Measurements from ENCODE around the gene SPIN1.
"Not testable (repeated sequence)": the region's sequence is repeated elsewhere in the genome, so short reads cannot be mapped to it uniquely, and the experiment has no call there.

Gene SPIN1

DNA sequence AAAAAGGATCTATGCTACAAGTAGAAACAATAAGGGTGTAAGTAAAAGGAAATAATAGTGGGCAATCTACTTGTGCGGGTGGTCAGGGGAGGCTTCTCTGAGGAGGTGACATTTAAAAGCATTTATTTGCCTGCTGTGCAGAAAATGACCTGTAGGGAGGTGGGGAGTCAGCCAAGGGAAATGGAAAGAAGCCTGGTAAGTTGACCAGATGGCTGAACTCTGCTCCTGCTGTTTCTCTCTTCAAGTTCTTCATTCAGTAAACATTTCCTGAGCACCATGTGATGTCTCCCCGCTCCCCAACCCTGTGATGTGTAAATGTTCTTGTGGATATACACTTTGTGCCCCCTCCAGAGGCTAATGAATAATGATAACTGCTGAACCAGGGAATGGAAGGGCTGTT is 9.9 kb upstream of the SPIN1 start:
- DNase-seq: peak in 1 of 2 experiments; percentile 6
- no peak for TF ChIP-seq GATA1 (IDR thresholded peaks at IDR 0.05; ENCODE audit: low read depth, low read length)
- TF ChIP-seq POLR2A (IDR thresholded peaks at IDR 0.05; ENCODE audit: low read length): no peak

DNA sequence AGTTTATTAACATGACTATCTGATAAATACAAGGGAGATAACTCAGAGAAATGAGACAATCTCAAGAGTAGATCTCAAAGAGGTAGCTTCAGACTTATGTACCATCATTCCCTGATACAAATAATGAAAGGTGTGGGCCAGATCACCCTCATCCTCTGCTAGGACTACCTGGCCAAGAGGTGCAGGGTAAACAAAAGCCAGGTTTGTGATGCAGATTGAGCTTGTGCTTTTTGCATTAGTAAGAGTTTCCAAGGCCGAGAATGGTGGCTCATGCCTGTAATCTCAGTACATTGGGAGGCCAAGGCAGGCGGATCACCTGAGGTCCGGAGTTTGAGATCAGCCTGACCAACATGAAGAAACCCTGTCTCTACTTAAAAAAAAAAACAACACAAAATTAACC is 8.9 kb upstream of the SPIN1 start:
- TF ChIP-seq POLR2A (IDR thresholded peaks at IDR 0.05; ENCODE audit: low read length) (no peak), GATA1 (IDR thresholded peaks at IDR 0.05; ENCODE audit: low read depth, low read length) (no peak)
- DNase-seq: no peak

DNA sequence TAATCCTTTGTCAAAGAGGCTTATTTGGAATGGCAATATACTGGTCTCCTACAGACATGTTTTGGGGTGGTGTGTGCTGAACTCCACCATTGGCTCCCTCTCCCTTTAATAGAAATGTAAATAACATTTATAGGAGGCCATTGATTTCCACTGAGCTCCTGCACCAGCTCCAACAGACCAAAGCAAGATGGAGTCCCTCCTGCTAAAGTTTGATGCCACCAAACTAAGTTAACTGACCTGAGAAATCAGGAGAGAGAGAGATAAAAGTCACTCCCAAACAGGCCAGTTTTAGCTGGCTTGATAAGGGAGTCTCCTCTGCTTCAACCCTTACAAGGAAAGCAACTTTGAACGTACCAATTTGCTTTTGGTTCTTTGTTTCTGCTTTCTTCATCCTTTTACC is 8.1 kb upstream of the SPIN1 start:
- TF ChIP-seq GATA1 (IDR thresholded peaks at IDR 0.05; ENCODE audit: low read depth, low read length) (no peak), POLR2A (IDR thresholded peaks at IDR 0.05; ENCODE audit: low read length) (no peak)

DNA sequence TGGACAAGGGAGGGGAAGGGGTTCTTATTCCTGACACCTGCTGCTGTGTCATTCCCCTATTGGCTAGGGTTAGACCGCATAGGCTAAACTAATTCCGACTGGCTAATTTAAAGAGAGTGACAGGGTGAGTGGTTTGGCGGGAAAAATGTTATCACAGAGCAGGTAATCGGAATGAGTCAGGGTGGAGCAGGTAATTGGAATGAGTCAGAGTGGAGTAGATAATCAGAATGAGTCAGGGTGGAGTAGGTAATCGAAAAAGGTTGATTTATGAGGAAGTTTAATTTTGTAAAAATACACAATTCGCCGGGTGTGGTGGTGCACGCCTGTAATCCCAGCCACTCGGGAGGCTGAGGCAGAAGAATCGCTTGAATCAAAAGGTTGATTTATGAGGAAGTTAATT is 6.9 kb upstream of the SPIN1 start:
- not testable (repeated sequence) for DNase-seq

More for the DNA sequence above, 8.1 kb upstream of the SPIN1 start:
- DNase-seq: no peak

DNA sequence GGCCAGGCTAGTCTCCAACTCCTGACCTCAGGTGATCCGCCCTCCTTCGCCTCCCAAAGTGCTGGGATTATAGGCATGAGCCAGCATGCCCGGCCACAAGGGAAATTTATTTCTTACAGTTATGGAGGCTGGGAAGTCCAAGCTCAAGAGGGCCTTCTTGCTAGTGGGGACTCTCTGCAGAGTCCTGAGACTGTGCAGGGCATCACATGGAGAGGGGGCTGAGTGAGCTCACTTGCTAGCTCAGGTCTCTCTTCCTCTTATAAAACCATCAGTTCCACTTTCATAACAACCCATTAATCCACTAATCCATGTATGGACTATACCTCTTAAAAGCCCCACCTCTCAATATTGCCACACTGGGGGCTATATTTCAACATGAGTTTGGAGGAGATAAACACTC is 5.1 kb upstream of the SPIN1 start:
- DNase-seq: no peak
- TF ChIP-seq POLR2A (IDR thresholded peaks at IDR 0.05; ENCODE audit: low read length) (no peak), GATA1 (IDR thresholded peaks at IDR 0.05; ENCODE audit: low read depth, low read length) (no peak)

DNA sequence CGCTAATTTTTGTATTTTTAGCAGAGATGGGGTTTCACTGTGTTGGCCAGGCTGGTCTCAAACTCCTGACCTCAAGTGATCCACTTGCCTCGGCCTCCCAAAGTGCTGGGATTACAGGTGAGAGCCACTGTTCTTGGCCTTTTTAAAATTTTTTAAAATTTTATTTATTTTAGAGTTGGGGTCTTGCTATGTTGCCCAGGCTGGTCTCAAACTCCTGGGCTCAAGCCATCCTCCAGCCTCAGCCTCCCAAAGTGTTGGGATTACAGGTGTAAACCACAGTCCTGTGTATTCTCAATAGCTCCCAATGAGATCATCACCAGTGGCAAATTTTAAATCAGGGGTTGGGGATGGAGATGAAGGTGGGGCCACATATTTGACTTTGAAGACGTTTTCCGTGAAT is 2.1 kb upstream of the SPIN1 start:
- not testable (repeated sequence) for DNase-seq

DNA sequence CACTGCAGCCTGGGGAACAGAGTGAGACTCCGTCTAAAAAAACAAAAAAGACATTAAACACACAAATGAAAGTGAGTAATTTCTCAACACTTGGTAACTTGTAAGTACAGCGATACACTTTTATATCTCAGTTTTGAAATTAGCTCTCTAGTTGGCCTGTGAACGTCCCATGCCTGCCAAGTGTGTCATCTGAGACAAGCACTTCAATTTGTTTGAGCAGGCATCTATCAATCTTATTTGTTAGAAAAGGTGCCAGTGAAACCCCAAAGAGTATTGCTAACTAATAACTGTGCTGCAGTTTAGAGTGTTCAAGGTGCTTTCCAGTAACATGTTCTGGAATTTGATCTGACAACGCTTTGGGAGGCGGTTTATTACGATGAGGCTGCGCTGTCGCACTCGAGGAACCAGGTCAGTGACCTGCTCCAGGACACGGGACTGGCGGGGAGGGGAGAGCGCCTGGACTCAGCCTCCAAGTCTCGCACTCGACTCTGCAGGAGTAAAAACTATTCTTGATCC is 1.1 kb upstream of the SPIN1 start:
- no peak for DNase-seq
- TF ChIP-seq GATA1 (IDR thresholded peaks at IDR 0.05; ENCODE audit: low read depth, low read length): no peak
- TF ChIP-seq POLR2A (IDR thresholded peaks at IDR 0.05; ENCODE audit: low read length): no peak

DNA sequence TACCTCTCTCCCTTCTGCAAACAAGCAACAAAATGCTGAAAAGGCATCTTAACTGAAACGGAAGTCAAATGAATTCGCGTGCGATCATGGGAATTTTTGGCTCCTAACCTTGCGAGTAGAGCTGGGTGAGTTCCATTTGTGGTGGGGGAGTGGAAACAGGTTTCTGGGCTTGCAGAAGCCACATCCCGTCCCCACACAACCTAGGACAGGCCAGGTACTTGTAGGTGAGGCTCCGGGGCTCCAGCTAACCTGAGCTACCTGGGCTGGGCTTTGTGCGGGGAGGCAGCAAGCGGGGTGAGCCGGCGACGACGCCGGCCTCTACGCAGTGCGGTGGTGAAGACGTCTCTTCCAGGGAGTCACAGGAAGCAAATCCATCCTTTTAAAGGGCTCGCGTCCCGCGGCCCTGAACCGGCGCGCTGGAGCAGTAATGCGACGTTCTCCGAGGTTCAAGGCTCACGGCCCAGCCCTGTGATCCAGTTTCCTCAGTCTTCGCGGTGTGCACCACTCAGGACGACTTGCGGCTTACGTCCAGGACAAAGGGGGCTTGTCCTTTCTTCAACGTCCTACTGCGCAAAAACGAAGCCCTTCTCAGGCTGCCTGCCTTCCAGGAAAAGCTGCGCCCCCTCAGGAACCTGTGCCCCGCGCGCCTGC is 567 bp upstream of the SPIN1 start:
- DNase-seq: peak; percentile 46 to 47
- TF ChIP-seq GATA1 (IDR thresholded peaks at IDR 0.05; ENCODE audit: low read depth, low read length) (no peak), POLR2A (IDR thresholded peaks at IDR 0.05; ENCODE audit: low read length) (peak; percentile 25)

DNA sequence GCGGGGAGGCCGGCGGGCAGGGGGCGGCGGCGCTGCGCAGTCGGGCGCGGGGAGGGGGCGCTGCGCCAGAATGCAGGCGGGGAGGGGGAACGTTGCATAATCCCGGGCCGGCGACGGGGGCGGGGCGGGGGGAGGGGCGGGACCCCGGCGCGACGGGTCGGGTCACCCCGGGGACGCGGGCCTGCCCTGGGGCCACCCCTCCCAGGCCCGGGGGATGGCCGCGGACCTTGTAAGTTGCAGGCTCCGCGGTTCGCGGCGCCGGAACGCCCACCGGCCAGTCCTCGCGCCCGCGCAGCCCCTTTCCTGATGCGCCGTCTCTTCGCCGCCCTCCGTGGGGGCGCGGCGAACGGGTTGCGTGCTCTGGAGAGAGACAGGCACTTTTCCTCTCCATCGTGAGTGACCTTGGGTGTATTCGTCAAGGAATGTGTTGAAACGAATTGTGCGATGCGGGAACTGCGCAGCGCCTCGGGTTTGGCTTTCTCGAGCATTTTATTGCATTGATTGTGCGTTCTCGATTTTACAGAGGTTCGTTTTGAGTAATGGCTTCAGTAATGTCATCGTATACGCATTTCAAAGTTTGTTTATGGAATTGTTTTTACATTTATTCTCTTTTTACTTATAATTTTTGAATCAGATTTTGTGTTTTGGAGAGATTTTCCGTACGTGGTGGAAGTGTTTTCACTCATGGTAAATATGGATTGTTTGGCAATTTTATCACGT is 802 bp downstream of the SPIN1 start:
- DNase-seq: peak; percentile 71 to 77
- TF ChIP-seq POLR2A (IDR thresholded peaks at IDR 0.05; ENCODE audit: low read length) (no peak), GATA1 (IDR thresholded peaks at IDR 0.05; ENCODE audit: low read depth, low read length) (no peak)

DNA sequence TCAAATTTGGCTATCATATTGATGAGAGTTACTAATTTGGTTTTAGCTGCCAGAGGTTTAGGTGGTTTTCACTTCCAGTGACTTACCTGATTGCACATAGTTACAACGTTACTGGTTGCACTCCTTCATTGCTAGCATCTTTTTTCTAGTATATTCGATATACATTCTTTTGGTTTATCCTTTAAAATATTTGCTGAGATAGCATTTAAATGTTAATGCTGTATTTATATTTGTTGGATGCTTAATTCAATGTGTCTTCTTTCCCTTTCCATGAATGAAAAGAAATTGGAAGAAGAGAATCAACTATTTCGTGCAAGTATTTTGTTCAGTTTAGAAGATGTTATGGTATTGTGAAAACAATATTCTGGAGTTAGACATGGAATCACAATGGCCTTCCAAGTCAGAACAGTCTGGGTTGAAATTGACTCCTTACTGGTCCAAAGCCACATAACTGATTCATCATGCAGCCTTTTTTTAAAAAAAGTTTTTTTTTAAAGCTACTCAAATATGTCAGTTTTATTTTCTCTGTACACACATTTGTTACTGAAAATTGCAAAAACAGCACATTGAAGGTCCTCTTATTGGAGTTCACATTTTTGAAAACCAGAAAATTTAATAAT is 2.2 kb downstream of the SPIN1 start:
- no peak for TF ChIP-seq POLR2A (IDR thresholded peaks at IDR 0.05; ENCODE audit: low read length)
- no peak for TF ChIP-seq GATA1 (IDR thresholded peaks at IDR 0.05; ENCODE audit: low read depth, low read length)
- DNase-seq: no peak

DNA sequence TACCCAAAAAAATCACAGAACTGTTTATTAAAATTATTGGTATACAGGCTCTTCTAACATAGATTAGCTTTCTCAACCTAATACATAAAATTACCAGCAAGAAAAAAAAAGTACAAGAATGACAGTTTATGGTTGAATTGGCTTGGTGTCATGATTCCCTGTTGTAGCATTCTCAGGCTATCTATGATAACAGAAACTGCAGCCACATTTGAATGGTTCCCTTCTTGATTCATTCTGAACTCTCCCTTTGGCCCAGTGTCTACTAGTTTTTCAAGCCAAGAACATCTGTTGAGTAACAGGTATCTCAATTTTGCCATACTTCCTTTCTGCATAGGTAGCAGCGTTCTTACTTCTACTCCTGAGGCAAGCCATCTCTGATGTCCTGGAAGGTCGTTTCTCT is 3.0 kb downstream of the SPIN1 start:
- DNase-seq: no peak
- TF ChIP-seq POLR2A (IDR thresholded peaks at IDR 0.05; ENCODE audit: low read length) (no peak), GATA1 (IDR thresholded peaks at IDR 0.05; ENCODE audit: low read depth, low read length) (no peak)

DNA sequence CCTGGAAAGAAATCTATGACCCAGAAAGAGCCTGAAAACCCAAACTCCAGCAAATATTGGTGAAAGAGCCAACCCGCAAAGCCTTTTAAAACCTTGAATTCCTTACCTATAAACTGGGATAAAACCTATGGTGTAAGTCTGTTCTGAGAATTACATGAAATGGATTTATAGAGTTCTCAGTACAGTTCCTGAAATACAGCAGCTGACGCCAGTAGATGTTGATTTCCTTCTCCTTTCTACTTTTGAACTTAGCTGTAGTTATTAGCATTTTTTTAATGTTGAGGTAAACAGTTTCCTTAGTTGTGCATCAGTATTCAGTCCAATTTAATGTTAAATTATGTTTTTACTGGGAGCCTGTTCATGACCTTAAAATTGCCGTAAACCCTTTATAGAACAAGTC is 3.7 kb downstream of the SPIN1 start:
- TF ChIP-seq POLR2A (IDR thresholded peaks at IDR 0.05; ENCODE audit: low read length): no peak
- TF ChIP-seq GATA1 (IDR thresholded peaks at IDR 0.05; ENCODE audit: low read depth, low read length): no peak

DNA sequence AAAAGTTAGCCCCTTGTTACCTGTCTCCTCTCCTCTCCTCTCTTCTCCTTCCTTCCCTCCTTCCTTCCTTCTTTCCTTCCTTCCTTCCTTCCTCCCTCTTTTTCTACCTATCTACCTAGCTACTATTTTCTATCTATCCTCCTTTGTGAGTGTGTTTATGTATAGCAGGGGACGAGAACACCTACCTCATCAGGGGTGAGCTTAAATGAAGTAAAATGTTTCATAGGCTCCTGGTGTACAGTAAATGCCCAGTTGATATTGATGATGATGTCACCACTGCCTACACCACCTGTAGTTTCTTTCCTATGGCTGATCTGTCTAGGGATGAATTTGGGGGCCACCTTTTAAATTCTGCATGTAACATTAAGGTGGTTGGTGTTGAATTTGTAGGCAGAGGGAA is 4.3 kb downstream of the SPIN1 start:
- TF ChIP-seq POLR2A (IDR thresholded peaks at IDR 0.05; ENCODE audit: low read length) (no peak), GATA1 (IDR thresholded peaks at IDR 0.05; ENCODE audit: low read depth, low read length) (no peak)
- DNase-seq: no peak

More for the DNA sequence above, 3.7 kb downstream of the SPIN1 start:
- DNase-seq: no peak

DNA sequence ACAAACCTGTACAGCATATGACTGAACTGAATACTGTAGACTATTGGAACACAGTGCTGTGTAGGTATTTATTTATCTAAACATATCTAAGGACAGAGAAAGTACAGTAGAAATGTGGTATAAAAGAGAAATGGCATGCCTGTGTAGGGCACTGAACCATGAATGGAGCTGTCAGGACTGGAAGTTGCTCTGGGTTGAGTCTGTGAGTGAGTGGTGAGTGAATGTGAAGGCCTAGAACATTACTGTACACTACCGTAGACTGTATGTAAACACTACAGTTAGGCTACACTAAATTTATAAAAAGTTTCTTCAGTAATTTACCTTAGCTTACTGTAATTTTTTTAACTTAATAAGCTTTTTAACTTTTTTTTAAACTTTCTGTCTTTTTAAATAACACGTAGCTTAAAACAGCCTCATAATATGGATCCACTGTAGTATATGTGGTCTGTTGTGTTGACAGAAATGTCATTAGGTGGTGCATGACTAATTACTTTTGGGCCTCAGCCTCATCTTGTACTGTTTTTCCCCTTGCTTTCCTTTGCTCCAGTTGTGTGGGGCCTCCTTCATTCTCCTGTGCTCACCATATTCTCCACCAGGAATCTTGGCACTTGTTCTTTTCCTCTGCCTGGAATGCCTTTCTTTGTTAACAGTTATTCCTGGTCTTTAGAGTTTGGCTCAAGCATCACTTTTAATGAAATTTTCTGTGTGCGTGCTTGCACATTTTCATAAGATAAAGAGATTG is 8.8 kb downstream of the SPIN1 start:
- no peak for DNase-seq
- TF ChIP-seq GATA1 (IDR thresholded peaks at IDR 0.05; ENCODE audit: low read depth, low read length) (no peak), POLR2A (IDR thresholded peaks at IDR 0.05; ENCODE audit: low read length) (no peak)

Measured in erythroblast (primary cell).